GM18873 (cell line): ENCODE measurements around the gene SENP2.
"Not testable (repeated sequence)": the region's sequence is repeated elsewhere in the genome, so short reads cannot be mapped to it uniquely, and the experiment has no call there.

Experiments used
- ATAC-seq: cut with Tn5 transposase; IDR thresholded peaks from one replicate; pipeline ENCODE4 v1.9.1; 2021; ENCODE audit warnings: mild to moderate bottlenecking, moderate library complexity, moderate number of reproducible peaks; ENCODE audit not compliant: unreplicated experiment, low FRiP score

SENP2 gene

GRCh38 chr3:185646382-185647133, 60.5 kb downstream of the SENP2 start:
- ATAC-seq: no peak

DNA sequence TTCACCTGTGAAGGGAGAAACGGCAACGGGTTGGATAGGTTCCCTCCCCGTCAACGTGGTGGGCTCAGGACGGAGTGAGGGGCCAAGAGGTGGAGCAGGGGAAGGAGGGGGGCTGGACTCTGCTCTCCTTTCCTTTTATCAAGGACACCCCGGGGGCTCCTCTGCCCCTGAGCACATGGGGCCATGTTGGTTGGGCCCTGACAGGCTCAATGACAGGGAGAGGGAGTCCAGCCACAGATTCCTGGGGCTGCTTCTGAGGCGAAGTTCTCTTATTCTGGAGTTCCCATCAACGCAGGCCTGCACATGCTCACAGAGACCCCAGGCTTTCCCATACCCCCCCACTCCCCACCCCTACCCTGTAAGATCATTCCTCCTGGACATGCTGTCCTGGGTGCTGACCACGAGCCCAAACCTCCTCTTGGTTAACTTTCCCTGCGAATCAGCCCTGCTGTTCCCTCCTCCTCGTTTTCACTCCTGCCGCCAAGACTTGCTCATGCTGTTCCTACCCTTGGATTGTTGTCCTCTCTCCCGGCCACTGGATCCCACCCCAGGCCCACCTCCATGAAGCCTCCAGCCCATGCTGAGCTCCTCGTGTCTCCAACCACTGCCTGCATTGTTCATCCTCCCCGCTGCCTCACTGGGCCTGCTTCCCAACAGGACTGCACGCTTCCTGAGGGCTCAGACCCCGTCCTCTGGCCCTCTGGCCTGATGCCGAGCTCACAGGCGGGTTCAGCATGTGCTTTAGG, 61.2 kb downstream of the SENP2 start:
- no peak for ATAC-seq

DNA sequence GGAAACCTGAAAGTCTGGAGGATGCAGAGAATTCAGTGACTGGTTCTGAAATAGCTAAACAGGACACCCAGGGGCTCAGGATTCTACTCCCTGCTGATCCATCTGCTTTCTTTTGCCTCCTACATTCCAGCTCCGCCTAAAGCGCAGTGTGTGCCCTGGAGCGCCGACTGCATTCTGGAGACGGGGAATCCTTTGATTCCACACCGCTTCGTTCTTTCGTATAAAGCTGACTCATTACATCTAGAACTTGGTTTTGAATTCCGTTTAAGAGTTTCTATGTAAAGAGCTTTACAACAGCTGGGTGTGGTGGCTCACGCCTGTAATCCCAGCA, 61.8 kb downstream of the SENP2 start:
- no peak for ATAC-seq

DNA sequence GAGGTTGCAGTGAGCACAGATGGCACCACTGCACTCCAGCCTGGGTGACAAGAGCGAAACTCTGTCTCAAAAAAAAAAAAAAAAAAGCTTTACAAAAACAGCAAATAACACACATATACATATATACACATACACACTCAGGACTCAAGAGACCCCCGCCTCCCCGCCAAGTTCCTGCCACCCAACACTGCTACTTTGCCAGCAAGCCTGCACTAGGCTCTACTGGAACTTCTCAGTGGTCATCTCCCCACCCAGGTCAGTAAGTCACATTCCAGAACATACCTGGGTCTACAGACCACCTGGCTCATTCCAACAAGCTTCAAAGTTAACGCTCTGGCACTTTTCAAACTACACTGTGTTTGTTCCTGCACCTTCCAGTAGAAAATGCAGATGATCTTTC, 62.3 kb downstream of the SENP2 start:
- no peak for ATAC-seq

- no peak for ATAC-seq
Measured at GRCh38 chr3:185649414-185649813, 63.3 kb downstream of the SENP2 start.

DNA sequence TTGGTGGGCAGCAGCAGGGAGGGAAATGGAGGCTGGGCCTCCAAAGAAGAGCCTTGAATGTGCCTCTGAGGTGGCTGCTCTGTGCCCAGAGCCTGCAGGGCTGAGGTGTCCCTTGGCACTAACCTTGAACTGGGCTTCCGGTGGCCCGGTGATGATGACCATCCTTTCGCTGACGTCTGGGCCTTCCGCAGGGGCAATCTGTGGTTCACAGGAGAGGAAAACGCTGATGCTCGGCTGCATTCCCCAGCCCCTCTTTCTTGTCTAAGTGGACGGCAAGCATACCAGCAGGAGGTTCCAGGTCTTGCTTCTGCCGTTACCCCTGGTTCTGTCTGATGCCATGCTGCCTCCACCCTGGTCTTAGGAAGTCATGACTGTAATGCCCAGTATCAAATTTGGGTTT, 65.9 kb downstream of the SENP2 start:
- ATAC-seq: no peak

DNA sequence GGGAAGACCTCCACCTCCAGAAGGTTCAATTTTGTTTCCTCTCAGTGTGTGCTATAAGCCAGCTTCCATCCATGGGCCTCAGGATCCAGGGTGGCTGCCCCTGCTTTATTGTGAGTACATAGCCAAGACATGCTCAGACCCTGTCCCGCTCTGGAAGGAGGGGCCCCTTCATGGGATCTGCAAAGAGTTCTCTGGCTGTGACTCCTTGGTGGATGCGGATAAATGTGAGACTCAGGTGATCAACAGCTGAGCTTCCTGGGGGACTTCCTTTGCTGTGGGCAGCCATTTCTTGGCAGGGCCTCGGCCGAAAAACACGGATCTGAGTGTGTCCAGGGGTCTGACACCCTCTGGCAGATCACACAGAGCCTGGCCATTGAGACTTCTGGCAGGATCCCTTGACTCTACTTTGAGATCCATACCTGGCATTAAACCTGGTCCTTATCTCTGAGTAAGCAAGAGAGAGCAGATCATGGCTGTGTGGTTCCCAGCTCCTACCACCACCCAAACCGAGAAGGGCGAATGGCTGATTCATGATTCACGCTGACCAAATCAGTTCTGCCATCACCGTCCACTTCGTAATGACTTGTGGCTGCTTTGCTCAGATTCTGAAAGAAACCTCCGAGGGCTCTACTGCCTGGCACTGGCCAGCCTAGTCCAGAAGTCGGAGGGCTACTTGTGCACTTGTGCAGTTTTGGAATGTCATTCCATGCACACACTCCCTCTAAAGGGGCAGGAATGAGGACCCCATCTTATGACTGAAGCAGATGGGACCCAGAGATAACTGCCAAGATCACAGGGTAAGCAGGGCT, 68.1 kb downstream of the SENP2 start:
- ATAC-seq: no peak

DNA sequence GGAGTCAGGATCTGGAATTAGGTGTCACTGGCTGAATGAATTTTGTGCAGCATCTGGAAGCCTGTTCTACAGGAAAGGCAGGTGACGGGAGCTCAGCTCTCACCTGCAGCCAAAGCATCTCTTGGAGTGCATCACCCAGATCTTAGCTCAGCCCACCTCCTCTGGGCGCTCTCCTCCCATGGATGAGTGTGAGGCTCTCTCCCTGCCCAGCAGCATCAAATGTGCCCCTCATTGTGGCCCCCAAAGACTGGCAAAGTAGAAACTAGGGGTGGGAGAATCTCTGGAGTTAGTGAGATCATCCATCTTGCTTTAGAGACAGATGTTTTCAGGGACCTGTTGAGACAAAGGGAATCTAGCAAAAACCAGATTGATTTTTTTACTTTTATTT, 68.7 kb downstream of the SENP2 start:
- ATAC-seq: no peak

DNA sequence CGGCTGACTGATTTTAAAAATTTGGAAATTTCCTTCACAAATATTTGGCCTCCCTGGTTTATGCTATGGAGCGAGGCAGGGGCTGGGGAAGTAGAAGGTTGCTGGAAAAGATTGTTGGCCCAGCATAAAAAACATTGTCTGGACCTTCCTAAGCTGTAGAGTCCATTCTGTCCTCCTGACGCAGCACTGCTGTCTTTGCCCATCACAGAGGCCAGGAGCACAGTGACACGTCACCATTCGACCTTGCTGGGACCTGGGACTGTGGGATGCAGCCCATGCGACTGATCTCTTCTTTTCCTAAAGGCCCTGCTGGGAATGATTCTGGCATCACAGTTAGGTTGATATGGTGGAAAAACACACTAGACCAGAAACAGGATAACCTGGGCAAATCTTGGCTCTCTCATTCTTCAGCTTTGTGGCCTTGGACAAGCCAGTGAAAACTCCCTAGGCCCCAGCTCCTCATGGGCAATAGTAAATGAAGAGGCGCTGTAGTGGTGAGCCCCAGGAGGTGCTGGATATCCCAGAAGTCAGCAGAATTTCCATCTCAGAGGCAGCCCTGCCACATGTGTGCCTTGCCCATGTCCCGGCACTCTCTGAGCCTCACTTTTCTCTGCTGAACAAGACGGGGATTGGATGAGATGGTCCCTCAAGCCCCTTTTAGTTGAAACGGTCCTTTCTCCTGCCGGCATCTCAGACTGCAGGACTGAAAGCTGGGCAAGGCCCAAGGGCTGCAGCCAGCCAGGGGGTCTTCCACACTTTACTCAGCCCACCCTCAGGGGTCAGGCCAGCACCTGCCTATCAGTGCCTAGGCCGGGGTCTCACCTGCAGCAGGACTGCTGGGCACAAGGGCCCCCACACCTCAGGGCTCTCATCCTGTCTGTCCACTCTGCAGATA, 69.6 kb downstream of the SENP2 start:
- ATAC-seq: no peak

GRCh38 chr3:185656321-185656840, 70.3 kb downstream of the SENP2 start:
- ATAC-seq: no peak

GRCh38 chr3:185657211-185657610, 71.1 kb downstream of the SENP2 start:
- no peak for ATAC-seq

GRCh38 chr3:185657691-185658503, 71.8 kb downstream of the SENP2 start:
- ATAC-seq: no peak

- ATAC-seq: no peak
Measured at GRCh38 chr3:185658504-185658912, 72.4 kb downstream of the SENP2 start.

DNA sequence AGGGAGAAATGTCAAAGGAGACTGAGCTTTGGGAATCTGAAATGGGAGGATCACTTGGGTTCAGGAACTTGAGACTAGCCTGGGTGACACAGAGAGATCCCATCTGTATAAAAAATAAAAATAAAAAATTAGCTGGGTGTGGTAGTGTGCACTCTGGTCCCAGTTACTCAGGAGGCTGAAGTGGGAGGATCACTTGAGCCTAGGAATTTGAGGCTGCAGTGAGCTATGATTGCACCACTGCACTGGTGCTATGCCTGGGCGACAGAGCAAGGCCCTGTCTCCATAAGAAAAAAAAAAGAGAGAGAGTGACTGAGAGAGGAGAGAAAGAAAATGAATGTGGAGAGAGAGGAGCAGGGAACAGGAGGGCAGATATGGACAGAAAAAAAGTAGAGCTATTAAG, 72.8 kb downstream of the SENP2 start:
- ATAC-seq: no peak

DNA sequence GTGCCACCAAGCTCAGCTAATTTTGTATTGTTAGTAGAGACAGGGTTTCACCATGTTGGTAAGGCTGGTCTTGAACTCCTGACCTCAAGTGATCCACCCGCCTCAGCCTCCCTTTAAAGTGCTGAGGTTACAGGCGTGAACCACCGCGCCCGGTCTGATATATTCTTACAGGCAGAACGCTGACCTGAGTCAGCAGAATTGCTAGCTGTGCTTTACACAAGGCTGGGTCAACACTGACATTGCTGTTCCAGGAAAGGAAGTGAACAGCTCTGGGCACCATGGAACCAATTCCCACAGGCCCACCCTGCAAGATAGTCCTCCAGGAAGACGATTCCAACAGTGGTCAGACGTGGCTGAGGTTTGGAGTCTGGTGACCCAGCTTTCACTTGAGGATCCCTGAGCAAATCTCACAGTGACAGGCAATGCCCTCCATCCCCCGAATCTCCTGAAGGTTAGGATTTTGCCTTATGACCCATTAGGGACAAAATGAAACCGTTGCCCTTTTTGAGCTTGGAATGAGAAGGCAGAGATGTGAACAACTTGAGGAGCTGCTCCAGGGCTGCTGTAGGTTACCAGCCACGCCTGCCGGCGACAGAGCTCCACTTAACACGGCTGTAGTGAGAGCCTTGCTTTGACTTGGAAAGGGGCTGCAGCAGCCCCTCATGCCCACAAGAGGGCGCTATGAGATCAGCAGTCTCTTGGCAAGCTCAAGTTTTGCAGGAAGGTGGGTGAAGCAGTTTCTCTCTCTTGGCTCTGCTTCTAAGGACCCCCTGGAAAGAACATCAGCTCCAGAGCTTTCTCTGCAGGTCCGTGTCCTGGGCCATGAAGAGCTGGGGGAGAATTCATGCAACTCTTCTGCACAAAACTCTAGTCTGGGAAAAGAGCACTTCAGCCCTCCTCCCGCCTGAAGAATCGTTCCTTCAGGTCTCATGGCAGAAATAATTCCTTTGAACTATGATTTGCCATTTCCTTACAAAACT, 74.1 kb downstream of the SENP2 start:
- no peak for ATAC-seq

DNA sequence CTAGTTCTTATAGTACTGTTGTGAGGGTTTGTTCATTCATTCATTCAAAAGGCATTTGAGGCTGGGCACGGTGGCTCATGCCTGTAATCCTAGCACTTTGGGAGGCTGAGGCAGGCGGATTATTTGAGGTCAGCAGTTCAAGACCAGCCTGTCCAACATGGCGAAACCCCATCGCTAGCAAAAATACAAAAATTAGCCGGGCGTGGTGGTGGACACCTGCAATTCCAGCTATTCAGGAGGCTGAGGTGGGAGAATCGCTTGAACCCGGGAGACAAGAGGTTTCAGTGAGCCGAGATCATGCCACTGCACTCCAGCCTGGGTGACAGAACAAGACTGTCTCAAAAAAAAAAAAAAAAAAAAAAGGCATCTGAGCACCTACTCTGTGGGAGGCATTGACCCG, 75.2 kb downstream of the SENP2 start:
- not testable (repeated sequence) for ATAC-seq

- ATAC-seq: no peak
Measured at GRCh38 chr3:185661772-185662171, 75.7 kb downstream of the SENP2 start.

DNA sequence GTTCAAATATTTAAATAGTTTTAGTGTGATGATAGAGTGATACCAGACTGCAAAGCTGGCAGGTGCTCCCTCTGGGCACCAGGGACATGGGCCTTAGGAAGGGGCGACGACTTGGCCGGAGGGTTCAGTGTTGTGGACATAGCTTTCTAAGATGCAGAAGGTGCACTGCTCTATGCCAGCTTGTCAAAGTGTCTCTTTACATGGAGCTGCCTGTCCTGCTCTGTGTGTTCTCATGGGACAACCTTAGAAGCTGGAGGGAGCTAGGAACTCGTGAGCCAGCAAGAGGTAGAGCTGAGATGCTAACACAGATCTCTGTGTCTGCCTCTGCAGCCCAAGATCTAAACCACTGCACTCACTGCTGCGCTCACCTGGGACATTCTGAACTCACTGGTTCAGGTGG, 77.8 kb downstream of the SENP2 start:
- ATAC-seq: no peak
